Measurements from ENCODE around the gene KIAA0232. TPM values are rescaled to one million over a fixed set of nuclear protein-coding genes. Genes with fewer than 3 reads are reported as not detected.

KIAA0232 gene
- total RNA-seq, 1 experiment from 2014 or later: 5.5 TPM

- no TSS peak for BruUV-seq (replicated peaks)
- TF ChIP-seq EZH2 (IDR thresholded peaks at IDR 0.05; ENCODE audit: low read length, unreplicated experiment): no peak
- no peak for TF ChIP-seq EZH2phosphoT487 (IDR thresholded peaks at IDR 0.05; ENCODE audit: borderline replicate concordance, low read length)
- no peak for TF ChIP-seq CTCF (conservative IDR thresholded peaks at IDR 0.05; ENCODE audit: low read depth, low read length)
- ChIA-PET POLR2A (ENCODE audit: unreplicated experiment) (no interaction called here), CTCF (no interaction called here)
- Histone ChIP-seq H3K27me3 (ENCODE audit: low read length) (no peaks in the 10 kb centered on the region), H3K4me2 (ENCODE audit: low read length) (no peak overlapping the region), H3K4me3 (ENCODE audit: low read length) (no peak overlapping the region), H3K4me1 (ENCODE audit: insufficient read depth, low read length) (no peaks in the 10 kb centered on the region), H4K20me1 (ENCODE audit: low read length) (no peaks in the 10 kb centered on the region), H2AFZ (ENCODE audit: low read length) (no peak overlapping the region), H3K9ac (ENCODE audit: low read length) (no peak overlapping the region), H3K79me2 (ENCODE audit: low read length) (no peaks in the 10 kb centered on the region), H3K9me2 (replicated peaks; ENCODE audit: low read length) (no peaks in the 10 kb centered on the region), H3K9me3 (ENCODE audit: low read length) (no peaks in the 10 kb centered on the region), H3K27ac (ENCODE audit: low read length) (no peak overlapping the region), H3K36me3 (ENCODE audit: low read depth, low read length) (no peaks in the 10 kb centered on the region; the same call in 1 of the 2 replicates), H3F3A (ENCODE audit: low read length, unreplicated experiment) (no peaks in the 10 kb centered on the region)
- ATAC-seq (no peak), DNase-seq (no peak)
- intact Hi-C loops (cut with micrococcal nuclease): no loop called here
Measured at GRCh38 chr4:6880691-6881090, 98.2 kb downstream of the KIAA0232 start.

- Histone ChIP-seq H3K27ac (ENCODE audit: low read length) (no peak overlapping the region), H3K4me1 (ENCODE audit: insufficient read depth, low read length) (no peaks in the 10 kb centered on the region), H3K79me2 (ENCODE audit: low read length) (no peaks in the 10 kb centered on the region), H3K4me3 (ENCODE audit: low read length) (no peak overlapping the region), H2AFZ (ENCODE audit: low read length) (no peak overlapping the region), H3K36me3 (ENCODE audit: low read depth, low read length) (no peaks in the 10 kb centered on the region; the same call in 1 of the 2 replicates), H3K9me2 (replicated peaks; ENCODE audit: low read length) (no peaks in the 10 kb centered on the region), H3K27me3 (ENCODE audit: low read length) (no peaks in the 10 kb centered on the region), H3K4me2 (ENCODE audit: low read length) (no peak overlapping the region), H3K9ac (ENCODE audit: low read length) (no peak overlapping the region), H3K9me3 (ENCODE audit: low read length) (no peaks in the 10 kb centered on the region), H4K20me1 (ENCODE audit: low read length) (no peaks in the 10 kb centered on the region), H3F3A (ENCODE audit: low read length, unreplicated experiment) (no peaks in the 10 kb centered on the region)
- no TSS peak for BruUV-seq (replicated peaks)
- intact Hi-C loops (cut with micrococcal nuclease): no loop called here
- no peak for TF ChIP-seq EZH2phosphoT487 (IDR thresholded peaks at IDR 0.05; ENCODE audit: borderline replicate concordance, low read length)
- TF ChIP-seq CTCF (conservative IDR thresholded peaks at IDR 0.05; ENCODE audit: low read depth, low read length): no peak
- TF ChIP-seq EZH2 (IDR thresholded peaks at IDR 0.05; ENCODE audit: low read length, unreplicated experiment): no peak
- ATAC-seq: no peak
- DNase-seq: no peak
- ChIA-PET POLR2A (ENCODE audit: unreplicated experiment) (no interaction called here), CTCF (no interaction called here)
Measured at GRCh38 chr4:6881908-6882307, 99.4 kb downstream of the KIAA0232 start.

- CTCF ChIA-PET: no interaction called here
- Histone ChIP-seq H3K4me1 (ENCODE audit: insufficient read depth, low read length) (no peaks in the 10 kb centered on the region), H3K27me3 (ENCODE audit: low read length) (no peaks in the 10 kb centered on the region), H3K79me2 (ENCODE audit: low read length) (no peaks in the 10 kb centered on the region), H3K9me2 (replicated peaks; ENCODE audit: low read length) (no peaks in the 10 kb centered on the region), H2AFZ (ENCODE audit: low read length) (no peak overlapping the region), H4K20me1 (ENCODE audit: low read length) (no peaks in the 10 kb centered on the region), H3K4me3 (ENCODE audit: low read length) (no peak overlapping the region), H3K9ac (ENCODE audit: low read length) (no peak overlapping the region), H3K36me3 (ENCODE audit: low read depth, low read length) (no peaks in the 10 kb centered on the region; the same call in 1 of the 2 replicates), H3K27ac (ENCODE audit: low read length) (no peak overlapping the region), H3K9me3 (ENCODE audit: low read length) (no peaks in the 10 kb centered on the region), H3K4me2 (ENCODE audit: low read length) (no peak overlapping the region), H3F3A (ENCODE audit: low read length, unreplicated experiment) (no peaks in the 10 kb centered on the region)
- intact Hi-C loops (cut with micrococcal nuclease): no loop called here
- no peak for ATAC-seq
- TF ChIP-seq EZH2 (IDR thresholded peaks at IDR 0.05; ENCODE audit: low read length, unreplicated experiment): no peak
- no peak for TF ChIP-seq CTCF (conservative IDR thresholded peaks at IDR 0.05; ENCODE audit: low read depth, low read length)
- no peak for TF ChIP-seq EZH2phosphoT487 (IDR thresholded peaks at IDR 0.05; ENCODE audit: borderline replicate concordance, low read length)
- no peak for DNase-seq
- BruUV-seq (replicated peaks): no TSS peak
- POLR2A ChIA-PET (ENCODE audit: unreplicated experiment): no interaction called here
Measured at GRCh38 chr4:6884341-6884870, 101.9 kb downstream of the KIAA0232 start.
